Measurements from ENCODE around the gene METTL22.

DNA sequence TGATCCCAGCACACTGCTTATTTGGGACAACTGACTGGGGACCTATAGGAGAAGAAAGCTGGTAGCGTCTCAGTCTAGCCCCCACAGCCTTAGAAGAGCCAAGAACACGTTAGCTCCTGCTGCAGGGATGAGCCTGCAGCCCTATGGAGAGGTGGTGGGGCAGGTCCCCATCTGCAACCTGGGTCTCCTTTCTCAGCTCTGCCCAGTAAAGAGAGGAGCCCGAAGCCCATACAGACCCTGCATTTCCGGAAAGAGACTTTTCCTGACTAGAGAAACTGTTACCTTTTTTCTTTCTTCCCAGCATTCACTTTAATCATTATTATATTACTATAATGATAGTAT is 788 bp downstream of the METTL22 start:
- TF ChIP-seq, protein P1, sequence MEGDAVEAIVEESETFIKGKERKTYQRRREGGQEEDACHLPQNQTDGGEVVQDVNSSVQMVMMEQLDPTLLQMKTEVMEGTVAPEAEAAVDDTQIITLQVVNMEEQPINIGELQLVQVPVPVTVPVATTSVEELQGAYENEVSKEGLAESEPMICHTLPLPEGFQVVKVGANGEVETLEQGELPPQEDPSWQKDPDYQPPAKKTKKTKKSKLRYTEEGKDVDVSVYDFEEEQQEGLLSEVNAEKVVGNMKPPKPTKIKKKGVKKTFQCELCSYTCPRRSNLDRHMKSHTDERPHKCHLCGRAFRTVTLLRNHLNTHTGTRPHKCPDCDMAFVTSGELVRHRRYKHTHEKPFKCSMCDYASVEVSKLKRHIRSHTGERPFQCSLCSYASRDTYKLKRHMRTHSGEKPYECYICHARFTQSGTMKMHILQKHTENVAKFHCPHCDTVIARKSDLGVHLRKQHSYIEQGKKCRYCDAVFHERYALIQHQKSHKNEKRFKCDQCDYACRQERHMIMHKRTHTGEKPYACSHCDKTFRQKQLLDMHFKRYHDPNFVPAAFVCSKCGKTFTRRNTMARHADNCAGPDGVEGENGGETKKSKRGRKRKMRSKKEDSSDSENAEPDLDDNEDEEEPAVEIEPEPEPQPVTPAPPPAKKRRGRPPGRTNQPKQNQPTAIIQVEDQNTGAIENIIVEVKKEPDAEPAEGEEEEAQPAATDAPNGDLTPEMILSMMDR (IDR thresholded peaks at IDR 0.05), result no peak
- TF ChIP-seq POLR2AphosphoS5 (IDR thresholded peaks at IDR 0.05) (no peak), POLR2A (IDR thresholded peaks at IDR 0.05) (no peak)

Measured in prostate gland (tissue), 2 donors.